ENCODE measurements around the gene BAIAP2.

BAIAP2 gene

DNA sequence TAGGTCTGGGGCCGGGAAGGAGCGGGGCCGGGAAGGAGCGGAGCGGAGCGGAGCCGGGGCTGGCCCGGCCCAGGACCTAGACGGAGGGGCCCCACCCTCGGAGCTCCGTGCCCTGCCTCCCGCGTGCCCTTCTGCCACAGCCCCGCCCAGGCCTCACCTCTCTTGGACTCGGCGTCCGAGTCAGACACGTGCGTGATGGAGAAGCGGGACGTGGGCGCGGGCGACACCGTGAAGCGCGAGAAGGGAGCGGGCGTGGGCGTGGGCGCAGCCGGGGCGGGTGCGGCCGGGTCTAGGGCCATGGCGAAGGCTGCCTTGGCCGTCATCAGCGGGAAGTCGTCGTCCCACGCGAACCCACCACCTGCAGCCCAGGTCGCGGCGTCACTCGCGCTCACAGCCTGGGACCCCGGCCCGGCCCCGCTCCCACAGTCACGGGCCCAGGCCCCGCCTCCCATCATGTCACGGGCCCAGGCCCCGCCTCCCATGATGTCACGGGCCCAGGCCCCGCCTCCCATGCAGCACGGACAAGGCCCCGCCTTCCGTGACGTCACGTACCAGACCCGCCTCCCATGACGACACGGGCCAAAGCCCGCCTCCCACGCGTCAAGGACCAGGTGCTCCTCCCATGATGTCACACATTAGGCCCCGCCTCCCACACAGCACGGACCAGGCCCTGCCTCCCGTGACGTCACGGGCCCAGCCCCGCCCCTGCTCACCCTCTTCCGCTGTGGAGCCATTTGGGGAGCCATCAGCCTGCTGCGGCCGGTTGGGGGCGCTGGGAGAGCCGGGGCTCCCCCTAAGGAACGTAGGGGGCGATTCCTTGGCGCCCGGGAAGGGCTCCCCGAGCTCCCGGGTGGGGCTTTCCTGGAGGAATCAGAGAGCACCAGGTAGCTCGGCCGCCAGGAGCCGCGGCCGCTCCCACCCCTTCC is 84.5 kb downstream of the BAIAP2 start:
- TF ChIP-seq, protein P1, sequence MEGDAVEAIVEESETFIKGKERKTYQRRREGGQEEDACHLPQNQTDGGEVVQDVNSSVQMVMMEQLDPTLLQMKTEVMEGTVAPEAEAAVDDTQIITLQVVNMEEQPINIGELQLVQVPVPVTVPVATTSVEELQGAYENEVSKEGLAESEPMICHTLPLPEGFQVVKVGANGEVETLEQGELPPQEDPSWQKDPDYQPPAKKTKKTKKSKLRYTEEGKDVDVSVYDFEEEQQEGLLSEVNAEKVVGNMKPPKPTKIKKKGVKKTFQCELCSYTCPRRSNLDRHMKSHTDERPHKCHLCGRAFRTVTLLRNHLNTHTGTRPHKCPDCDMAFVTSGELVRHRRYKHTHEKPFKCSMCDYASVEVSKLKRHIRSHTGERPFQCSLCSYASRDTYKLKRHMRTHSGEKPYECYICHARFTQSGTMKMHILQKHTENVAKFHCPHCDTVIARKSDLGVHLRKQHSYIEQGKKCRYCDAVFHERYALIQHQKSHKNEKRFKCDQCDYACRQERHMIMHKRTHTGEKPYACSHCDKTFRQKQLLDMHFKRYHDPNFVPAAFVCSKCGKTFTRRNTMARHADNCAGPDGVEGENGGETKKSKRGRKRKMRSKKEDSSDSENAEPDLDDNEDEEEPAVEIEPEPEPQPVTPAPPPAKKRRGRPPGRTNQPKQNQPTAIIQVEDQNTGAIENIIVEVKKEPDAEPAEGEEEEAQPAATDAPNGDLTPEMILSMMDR (IDR thresholded peaks at IDR 0.05; ENCODE audit: borderline replicate concordance, control extremely low read depth, extremely low read depth, insufficient read depth, missing control alignments), result no peak
- in situ Hi-C loops (cut with MboI; ENCODE audit: low sequenced_read_pairs, unreplicated experiment), result no loop called here
- DNase-seq (ENCODE audit: low spot score), result peak; percentile 91

DNA sequence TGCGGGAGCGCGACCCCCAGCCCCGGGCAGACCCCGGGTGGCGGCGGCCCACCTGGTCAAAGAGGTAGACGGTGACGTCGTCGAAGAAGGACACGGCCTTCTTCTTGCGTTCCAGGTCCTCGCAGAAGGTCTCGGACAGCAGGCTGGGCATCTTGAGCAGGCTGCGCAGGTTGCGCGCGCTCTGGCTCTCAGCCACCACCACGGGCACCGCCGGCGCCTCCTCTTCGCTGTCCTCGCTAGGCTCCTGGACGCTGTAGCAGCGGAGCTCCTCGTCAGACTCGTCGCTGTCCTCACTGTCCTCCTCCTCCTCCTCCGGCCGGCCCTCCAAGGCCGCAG is 85.2 kb downstream of the BAIAP2 start:
- TF ChIP-seq, protein P1 (IDR thresholded peaks at IDR 0.05; ENCODE audit: borderline replicate concordance, control extremely low read depth, extremely low read depth, insufficient read depth, missing control alignments), result no peak
- in situ Hi-C loops (cut with MboI; ENCODE audit: low sequenced_read_pairs, unreplicated experiment), result no loop called here

GRCh38 chr17:81120695-81121621 is 86.0 kb downstream of the BAIAP2 start:
- in situ Hi-C loops (cut with MboI; ENCODE audit: low sequenced_read_pairs, unreplicated experiment), result no loop called here
- no peak for DNase-seq (ENCODE audit: low spot score)
- TF ChIP-seq, protein P1 (IDR thresholded peaks at IDR 0.05; ENCODE audit: borderline replicate concordance, control extremely low read depth, extremely low read depth, insufficient read depth, missing control alignments), result no peak

More for the DNA sequence above, 85.2 kb downstream of the BAIAP2 start:
- DNase-seq (ENCODE audit: low spot score), result no peak

DNA sequence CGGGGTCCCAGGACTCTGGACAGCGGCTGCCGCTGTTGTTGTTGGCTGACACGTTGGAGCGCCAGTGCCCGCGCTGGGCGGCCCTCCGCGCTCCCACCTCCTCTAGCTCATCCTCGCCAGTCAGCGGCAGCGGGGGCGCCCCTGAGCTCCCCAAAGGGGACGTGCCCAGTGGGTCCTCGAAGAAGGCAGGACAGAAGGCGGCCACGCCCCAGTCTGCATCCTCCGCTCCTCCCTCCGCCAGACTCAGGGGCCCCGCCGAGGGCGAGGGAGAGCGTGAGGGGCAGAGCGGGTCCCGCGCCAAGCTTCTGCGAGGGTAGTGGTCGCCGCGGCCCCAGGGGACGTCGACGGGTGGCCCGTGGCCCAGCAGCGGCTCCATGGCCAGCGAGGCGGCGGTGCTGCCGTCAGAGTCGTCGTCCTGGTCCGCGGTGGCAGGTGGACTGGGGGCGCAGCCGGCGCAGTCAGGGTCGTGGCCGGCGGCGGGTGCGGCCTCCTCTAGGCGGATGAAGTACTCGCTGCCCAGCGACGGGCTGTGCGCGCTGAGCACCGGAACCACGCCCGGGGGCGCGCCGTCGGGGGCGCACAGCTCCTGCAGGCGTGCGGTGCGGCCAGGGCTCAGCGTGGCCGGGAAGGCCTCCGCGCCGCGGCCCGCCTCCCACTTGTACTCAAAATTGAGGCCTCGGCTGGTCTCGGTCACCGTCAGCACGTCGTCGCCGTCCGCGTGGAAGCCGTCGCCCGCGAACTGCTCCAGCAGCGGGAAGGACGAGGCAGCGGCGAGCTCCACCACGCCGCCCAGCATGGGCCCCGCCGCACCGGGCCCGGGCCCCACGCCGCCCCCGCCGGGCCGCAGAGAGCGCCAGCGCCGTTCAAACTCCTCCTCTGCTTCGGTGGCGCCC is 87.1 kb downstream of the BAIAP2 start:
- no peak for DNase-seq (ENCODE audit: low spot score)
- TF ChIP-seq, protein P1 (IDR thresholded peaks at IDR 0.05; ENCODE audit: borderline replicate concordance, control extremely low read depth, extremely low read depth, insufficient read depth, missing control alignments), result no peak
- in situ Hi-C loops (cut with MboI; ENCODE audit: low sequenced_read_pairs, unreplicated experiment), result no loop called here

GRCh38 chr17:81123052-81124048 is 88.4 kb downstream of the BAIAP2 start:
- in situ Hi-C loops (cut with MboI; ENCODE audit: low sequenced_read_pairs, unreplicated experiment), result no loop called here
- DNase-seq (ENCODE audit: low spot score), result no peak
- TF ChIP-seq, protein P1 (IDR thresholded peaks at IDR 0.05; ENCODE audit: borderline replicate concordance, control extremely low read depth, extremely low read depth, insufficient read depth, missing control alignments), result no peak

All from GM13976 (cell line).